Loucy (cell line): ENCODE data around the gene PTPN9.

Source experiments
- EZH2phosphoT487 ChIP-seq: fragments of 200-600 bp; IDR thresholded peaks from 2 replicates; pipeline ENCODE4 v1.6.1; 2018; ENCODE audit warnings: antibody characterized with exemption, mild to moderate bottlenecking, moderate library complexity, borderline replicate concordance
- TF ChIP-seq, protein P1 (sequence below): fragments of 200-600 bp; sonication (generic); conservative IDR thresholded peaks from 2 replicates; pipeline ENCODE4 v1.5.1; 2014; ENCODE audit warnings: mild to moderate bottlenecking, antibody characterized with exemption, low read length

DNA sequence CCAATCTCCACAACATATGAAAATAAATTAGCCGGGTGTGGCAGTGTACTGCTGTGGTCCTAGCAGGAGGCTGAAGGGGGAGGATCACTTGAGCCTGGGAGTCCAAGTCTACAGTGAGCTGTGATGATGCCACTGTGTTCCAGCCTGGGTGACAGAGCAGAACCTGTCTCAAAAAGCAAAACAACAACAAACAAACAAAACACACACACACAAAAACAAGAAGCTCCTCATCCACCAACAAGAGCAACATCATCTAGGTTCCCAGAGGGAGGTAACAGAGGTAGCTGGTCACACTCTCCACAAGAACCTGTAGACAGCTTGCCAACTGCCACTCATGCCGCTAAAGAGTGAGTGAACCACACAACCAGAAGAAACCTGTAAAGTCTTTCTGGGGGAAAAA, 34.8 kb downstream of the PTPN9 start:
- TF ChIP-seq, protein P1, sequence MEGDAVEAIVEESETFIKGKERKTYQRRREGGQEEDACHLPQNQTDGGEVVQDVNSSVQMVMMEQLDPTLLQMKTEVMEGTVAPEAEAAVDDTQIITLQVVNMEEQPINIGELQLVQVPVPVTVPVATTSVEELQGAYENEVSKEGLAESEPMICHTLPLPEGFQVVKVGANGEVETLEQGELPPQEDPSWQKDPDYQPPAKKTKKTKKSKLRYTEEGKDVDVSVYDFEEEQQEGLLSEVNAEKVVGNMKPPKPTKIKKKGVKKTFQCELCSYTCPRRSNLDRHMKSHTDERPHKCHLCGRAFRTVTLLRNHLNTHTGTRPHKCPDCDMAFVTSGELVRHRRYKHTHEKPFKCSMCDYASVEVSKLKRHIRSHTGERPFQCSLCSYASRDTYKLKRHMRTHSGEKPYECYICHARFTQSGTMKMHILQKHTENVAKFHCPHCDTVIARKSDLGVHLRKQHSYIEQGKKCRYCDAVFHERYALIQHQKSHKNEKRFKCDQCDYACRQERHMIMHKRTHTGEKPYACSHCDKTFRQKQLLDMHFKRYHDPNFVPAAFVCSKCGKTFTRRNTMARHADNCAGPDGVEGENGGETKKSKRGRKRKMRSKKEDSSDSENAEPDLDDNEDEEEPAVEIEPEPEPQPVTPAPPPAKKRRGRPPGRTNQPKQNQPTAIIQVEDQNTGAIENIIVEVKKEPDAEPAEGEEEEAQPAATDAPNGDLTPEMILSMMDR = no peak
- no peak for TF ChIP-seq EZH2phosphoT487
